Forelimb muscle (tissue), 1 donor: ENCODE measurements around the gene LTBP2. TPM values are rescaled to one million over a fixed set of nuclear protein-coding genes. Genes with fewer than 3 reads are reported as not detected.

Source experiments
- DNase-seq: peaks from one replicate; pipeline ENCODE4 v3.0.0-alpha.2; 2013; ENCODE audit warnings: low read depth
- polyA plus RNA-seq: library from polyadenylated mRNA; unstranded; fragments of 120-200 nt; gene quantifications from one replicate; pipeline ENCODE4 v1.2.1, GENCODE V29; 2013; ENCODE audit not compliant: insufficient read length

Gene LTBP2
- polyA plus RNA-seq, 1 donor, result 7.7 TPM

GRCh38 chr14:74528406-74528805 lies 83.6 kb downstream of the LTBP2 start:
- DNase-seq, result no peak

- DNase-seq, result no peak
These were observed 84.2 kb downstream of the LTBP2 start for GRCh38 chr14:74527736-74528280.

- DNase-seq, result no peak
These were observed 85.0 kb downstream of the LTBP2 start for GRCh38 chr14:74526854-74527585.

GRCh38 chr14:74525361-74525851 lies 86.6 kb downstream of the LTBP2 start:
- no peak for DNase-seq

- DNase-seq, result no peak
These were observed 87.3 kb downstream of the LTBP2 start for GRCh38 chr14:74524812-74525135.

- DNase-seq, result no peak
These were observed 87.8 kb downstream of the LTBP2 start for GRCh38 chr14:74524076-74524811.

- DNase-seq, result no peak
These were observed 89.3 kb downstream of the LTBP2 start for GRCh38 chr14:74522740-74523139.

- no peak for DNase-seq
These were observed 90.3 kb downstream of the LTBP2 start for GRCh38 chr14:74521756-74522155.

GRCh38 chr14:74519316-74520074 lies 92.5 kb downstream of the LTBP2 start:
- no peak for DNase-seq

- no peak for DNase-seq
These were observed 93.8 kb downstream of the LTBP2 start for GRCh38 chr14:74518221-74518620.

GRCh38 chr14:74517731-74518130 lies 94.3 kb downstream of the LTBP2 start:
- DNase-seq, result no peak

- no peak for DNase-seq
These were observed 95.4 kb downstream of the LTBP2 start for GRCh38 chr14:74516451-74517160.

- no peak for DNase-seq
These were observed 96.1 kb downstream of the LTBP2 start for GRCh38 chr14:74515891-74516412.

GRCh38 chr14:74514471-74514941 lies 97.5 kb downstream of the LTBP2 start:
- DNase-seq, result no peak

GRCh38 chr14:74511966-74512830 lies 99.8 kb downstream of the LTBP2 start:
- DNase-seq, result no peak

GRCh38 chr14:74510959-74511409 lies 101.1 kb downstream of the LTBP2 start:
- DNase-seq, result no peak

GRCh38 chr14:74510223-74510931 lies 101.7 kb downstream of the LTBP2 start:
- DNase-seq, result no peak

- no peak for DNase-seq
These were observed 102.3 kb downstream of the LTBP2 start for GRCh38 chr14:74509587-74510222.
